ENCODE measurements around the gene MBD6. TPM values are rescaled to one million over a fixed set of nuclear protein-coding genes. Genes with fewer than 3 reads are reported as not detected.
"Not testable (repeated sequence)": the region's sequence is repeated elsewhere in the genome, so short reads cannot be mapped to it uniquely, and the experiment has no call there.

The MBD6 gene
- total RNA-seq, 6 donors from 2014 or later = 25.1 to 184 (median 94.7) TPM

DNA sequence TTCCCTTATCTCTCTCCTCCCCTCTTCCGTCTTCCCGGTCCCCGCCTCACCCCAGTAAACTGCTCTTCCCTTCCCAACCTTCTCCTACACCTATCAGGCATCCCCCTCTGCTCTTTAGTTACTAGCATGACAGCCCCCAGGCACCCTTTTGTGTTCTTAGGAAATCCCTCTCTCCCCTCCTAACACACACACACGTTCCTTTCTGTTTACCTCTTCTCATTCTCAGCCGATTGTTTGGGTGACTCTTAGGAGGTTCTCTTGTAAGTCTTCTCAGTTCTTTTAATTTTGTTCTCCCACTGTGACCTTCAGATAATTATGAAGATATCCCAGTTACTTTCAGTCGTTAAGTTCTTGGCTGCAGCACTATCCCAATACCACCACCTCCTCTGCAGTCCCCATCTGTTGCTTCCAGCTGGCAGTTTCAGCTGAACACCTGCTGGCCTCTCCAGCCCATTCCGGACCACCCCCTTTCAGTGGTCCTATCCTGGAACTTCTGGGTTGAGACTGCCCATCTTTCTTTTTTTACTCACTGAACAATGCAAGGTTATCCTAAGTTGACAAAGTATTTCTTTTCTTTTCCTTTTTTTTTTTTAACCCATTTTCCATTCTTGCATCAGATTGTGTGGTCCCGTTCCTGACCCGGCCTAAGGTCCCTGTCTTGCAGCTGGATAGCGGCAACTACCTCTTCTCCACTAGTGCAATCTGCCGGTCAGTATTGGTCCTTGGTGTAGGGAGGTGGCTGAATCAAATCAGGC, 34.0 kb upstream of the MBD6 start:
- WGBS, 2 donors = 31% methylated on average over 11 of the region's 11 CpGs
- Histone ChIP-seq H3K4me1 (peaks cover 12 to 20% (median 15%) of the 10 kb centered on the region in 4 donors), H3K27ac (peak overlapping the region; percentile 77 to 88 (median 84)), H3K9me3 (no peaks in the 10 kb centered on the region), H3K36me3 (peaks cover 15 to 41% (median 29%) of the 10 kb centered on the region in 4 donors), H3K27me3 (no peaks in the 10 kb centered on the region), H3K4me3 (peak overlapping the region; percentile 60 to 86 (median 78))
- DNase-seq = no peak
- no peak for ATAC-seq (ENCODE audit: low FRiP score in 2 of 2)
- TF ChIP-seq EP300 (IDR thresholded peaks at IDR 0.05) (no peak), POLR2AphosphoS5 (IDR thresholded peaks at IDR 0.05) (no peak), POLR2A (IDR thresholded peaks at IDR 0.05) (no peak)
- TF ChIP-seq, protein P1, sequence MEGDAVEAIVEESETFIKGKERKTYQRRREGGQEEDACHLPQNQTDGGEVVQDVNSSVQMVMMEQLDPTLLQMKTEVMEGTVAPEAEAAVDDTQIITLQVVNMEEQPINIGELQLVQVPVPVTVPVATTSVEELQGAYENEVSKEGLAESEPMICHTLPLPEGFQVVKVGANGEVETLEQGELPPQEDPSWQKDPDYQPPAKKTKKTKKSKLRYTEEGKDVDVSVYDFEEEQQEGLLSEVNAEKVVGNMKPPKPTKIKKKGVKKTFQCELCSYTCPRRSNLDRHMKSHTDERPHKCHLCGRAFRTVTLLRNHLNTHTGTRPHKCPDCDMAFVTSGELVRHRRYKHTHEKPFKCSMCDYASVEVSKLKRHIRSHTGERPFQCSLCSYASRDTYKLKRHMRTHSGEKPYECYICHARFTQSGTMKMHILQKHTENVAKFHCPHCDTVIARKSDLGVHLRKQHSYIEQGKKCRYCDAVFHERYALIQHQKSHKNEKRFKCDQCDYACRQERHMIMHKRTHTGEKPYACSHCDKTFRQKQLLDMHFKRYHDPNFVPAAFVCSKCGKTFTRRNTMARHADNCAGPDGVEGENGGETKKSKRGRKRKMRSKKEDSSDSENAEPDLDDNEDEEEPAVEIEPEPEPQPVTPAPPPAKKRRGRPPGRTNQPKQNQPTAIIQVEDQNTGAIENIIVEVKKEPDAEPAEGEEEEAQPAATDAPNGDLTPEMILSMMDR (IDR thresholded peaks at IDR 0.05) = no peak

DNA sequence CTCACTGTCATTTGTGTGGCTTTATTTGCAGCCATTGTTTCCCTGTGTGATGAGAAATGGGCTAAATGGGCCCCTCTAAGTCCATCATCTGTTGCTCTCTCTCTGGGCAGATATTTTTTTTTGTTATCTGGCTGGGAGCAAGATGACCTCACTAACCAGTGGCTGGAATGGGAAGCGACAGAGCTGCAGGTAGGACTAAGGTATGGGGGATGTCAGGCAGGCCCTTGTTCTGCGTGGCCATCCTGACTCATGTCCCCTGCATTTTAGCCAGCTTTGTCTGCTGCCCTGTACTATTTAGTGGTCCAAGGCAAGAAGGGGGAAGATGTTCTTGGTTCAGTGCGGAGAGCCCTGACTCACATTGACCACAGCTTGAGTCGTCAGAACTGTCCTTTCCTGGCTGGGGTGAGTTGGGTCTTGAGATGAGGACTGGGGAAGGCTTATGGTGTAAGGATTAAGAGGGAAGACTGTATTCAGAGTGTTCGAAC, 33.4 kb upstream of the MBD6 start:
- Histone ChIP-seq H3K4me1 (peaks cover 12 to 20% (median 15%) of the 10 kb centered on the region in 4 donors), H3K27me3 (no peaks in the 10 kb centered on the region), H3K27ac (no peak overlapping the region), H3K4me3 (peak overlapping the region in 2 of 4 donors; percentile 84 to 86), H3K9me3 (no peaks in the 10 kb centered on the region), H3K36me3 (peaks cover 15 to 45% (median 29%) of the 10 kb centered on the region in 4 donors)
- TF ChIP-seq POLR2A (IDR thresholded peaks at IDR 0.05) = no peak
- no peak for TF ChIP-seq POLR2AphosphoS5 (IDR thresholded peaks at IDR 0.05)
- no peak for TF ChIP-seq EP300 (IDR thresholded peaks at IDR 0.05)
- TF ChIP-seq, protein P1 (IDR thresholded peaks at IDR 0.05) = no peak
- ATAC-seq (ENCODE audit: low FRiP score in 2 of 2) = no peak
- DNase-seq = no peak
- WGBS, 2 donors = 89 to 92% methylated on average over 5 of the region's 5 CpGs

DNA sequence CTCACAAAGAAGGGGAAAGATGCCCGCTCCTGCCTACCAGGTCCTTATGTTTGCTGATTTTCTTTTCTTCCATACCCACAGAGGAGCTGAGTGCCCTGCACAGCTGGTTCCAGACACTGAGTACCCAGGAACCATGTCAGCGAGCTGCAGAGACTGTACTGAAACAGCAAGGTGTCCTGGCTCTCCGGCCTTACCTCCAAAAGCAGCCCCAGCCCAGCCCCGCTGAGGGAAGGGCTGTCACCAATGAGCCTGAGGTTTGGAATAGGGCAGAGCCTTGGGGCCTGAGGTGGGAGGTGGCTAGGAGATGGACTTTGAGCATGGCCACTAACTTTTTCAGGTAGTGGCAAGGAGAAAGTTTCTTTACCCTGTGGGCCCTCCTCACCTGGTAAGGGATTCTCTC, 32.5 kb upstream of the MBD6 start:
- ATAC-seq (ENCODE audit: low FRiP score in 2 of 2) = no peak
- TF ChIP-seq POLR2A (IDR thresholded peaks at IDR 0.05) (no peak), EP300 (IDR thresholded peaks at IDR 0.05) (no peak), POLR2AphosphoS5 (IDR thresholded peaks at IDR 0.05) (no peak)
- TF ChIP-seq, protein P1 (IDR thresholded peaks at IDR 0.05) = no peak
- H3K36me3 ChIP-seq = peaks cover 15 to 51% (median 31%) of the 10 kb centered on the region in 4 donors
- WGBS, 2 donors = 94 to 100% methylated on average over 1 to 4 of the region's 4 CpGs
- H3K4me3 ChIP-seq = no peak overlapping the region
- no peak for DNase-seq
- H3K4me1 ChIP-seq = peaks cover 12 to 20% (median 15%) of the 10 kb centered on the region in 4 donors
- no peaks in the 10 kb centered on the region for H3K27me3 ChIP-seq
- no peak overlapping the region for H3K27ac ChIP-seq
- no peaks in the 10 kb centered on the region for H3K9me3 ChIP-seq

DNA sequence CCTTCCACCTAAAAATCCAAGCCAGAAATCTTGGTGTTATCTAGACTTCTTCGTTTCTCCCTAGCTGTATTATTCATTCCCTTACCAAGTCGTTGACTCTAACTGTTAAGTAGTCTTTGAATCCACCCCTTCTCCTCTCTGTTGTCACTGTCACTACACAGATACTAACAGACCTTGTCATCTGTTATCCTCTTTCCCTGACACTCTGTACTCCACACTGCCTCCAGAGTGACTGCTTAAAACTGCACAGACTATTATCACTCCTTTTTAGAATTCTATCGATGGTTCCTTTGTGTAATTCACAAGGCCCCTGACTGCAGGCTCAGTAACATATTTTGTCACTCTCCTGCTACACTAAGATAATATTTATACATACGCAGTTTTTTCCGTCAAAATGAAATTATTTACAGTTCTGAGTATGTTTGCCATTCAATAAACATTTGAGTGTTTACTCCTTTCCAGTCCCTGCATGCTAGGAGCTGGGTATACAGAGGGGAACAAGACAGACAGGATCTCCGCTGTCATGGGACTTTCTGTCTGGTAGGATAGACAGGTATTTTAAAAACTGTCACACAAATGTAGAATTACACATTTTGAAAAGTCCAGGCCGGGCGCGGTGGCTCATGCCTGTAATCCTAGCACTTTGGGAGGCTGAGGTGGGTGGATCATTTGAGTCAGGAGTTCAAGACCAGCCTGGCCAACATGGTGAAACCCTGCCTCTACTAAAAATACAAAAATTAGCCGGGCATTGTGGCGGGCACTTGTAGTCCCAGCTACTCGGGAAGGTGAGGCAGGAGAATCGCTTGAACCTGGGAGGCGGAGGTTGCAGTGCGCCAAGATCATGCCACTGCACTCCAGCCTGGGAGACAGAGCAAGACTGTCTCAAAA, 31.0 kb upstream of the MBD6 start:
- peaks cover 15 to 65% (median 39%) of the 10 kb centered on the region in 4 donors for H3K36me3 ChIP-seq
- H3K9me3 ChIP-seq = no peaks in the 10 kb centered on the region
- no peak overlapping the region for H3K4me3 ChIP-seq
- H3K27ac ChIP-seq = no peak overlapping the region
- WGBS, 2 donors = 92 to 94% methylated on average over 15 of the region's 15 CpGs
- peaks cover 12 to 20% (median 15%) of the 10 kb centered on the region in 4 donors for H3K4me1 ChIP-seq
- DNase-seq = no peak
- TF ChIP-seq EP300 (IDR thresholded peaks at IDR 0.05) (no peak), POLR2A (IDR thresholded peaks at IDR 0.05) (no peak), POLR2AphosphoS5 (IDR thresholded peaks at IDR 0.05) (no peak)
- TF ChIP-seq, protein P1 (IDR thresholded peaks at IDR 0.05) = no peak
- H3K27me3 ChIP-seq = no peaks in the 10 kb centered on the region
- no peak for ATAC-seq (ENCODE audit: low FRiP score in 2 of 2)

DNA sequence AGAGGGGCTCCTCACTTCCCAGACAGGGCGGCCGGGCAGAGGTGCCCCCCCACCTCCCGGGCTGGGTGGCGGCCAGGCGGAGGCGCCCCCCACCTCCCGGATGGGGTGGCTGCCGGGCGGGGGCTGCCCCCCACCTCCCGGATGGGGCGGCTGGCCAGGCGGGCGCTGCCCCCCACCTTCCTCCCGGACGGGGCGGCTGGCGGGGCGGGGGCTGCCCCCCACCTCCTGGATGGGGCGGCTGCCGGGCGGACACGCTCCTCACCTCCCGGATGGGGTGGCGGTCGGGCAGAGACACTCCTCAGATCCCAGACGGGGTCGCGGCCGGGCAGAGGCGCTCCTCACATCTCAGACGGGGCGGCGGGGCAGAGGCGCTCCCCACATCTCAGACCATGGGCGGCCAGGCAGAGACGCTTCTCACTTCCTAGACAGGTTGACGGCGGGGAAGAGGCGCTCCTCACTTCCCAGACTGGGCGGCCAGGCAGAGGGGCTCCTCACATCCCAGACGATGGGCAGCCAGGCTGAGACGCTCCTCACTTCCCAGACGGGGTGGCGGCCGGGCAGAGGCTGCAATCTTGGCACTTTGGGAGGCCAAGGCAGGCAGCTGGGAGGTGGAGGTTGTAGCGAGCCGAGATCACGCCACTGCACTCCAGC, 27.4 kb upstream of the MBD6 start:
- peaks cover 22 to 85% (median 55%) of the 10 kb centered on the region in 4 donors for H3K36me3 ChIP-seq

More for the DNA sequence above, 27.4 kb upstream of the MBD6 start:
- ATAC-seq (ENCODE audit: low FRiP score in 2 of 2); H3K27me3 ChIP-seq; H3K9me3 ChIP-seq; H3K27ac ChIP-seq; H3K4me3 ChIP-seq; H3K4me1 ChIP-seq: not testable (repeated sequence)
- 94% methylated on average over 2 to 27 of the region's 48 CpGs for WGBS, 2 donors
- DNase-seq = peak in 1 of 2 donors; percentile 65

All from upper lobe of left lung (tissue), 6 donors.